RWPE2 (cell line): ENCODE data around the gene CXCL14.

Source experiments
- ATAC-seq: fragments of 200-7000 bp; cut with Tn5 transposase; 3 replicates; pipeline ENCODE4 v1.9.1; 2021; ENCODE audit warnings: low read depth
- DNase-seq: peaks from one replicate; pipeline ENCODE4 v3.0.0-alpha.2; 2020; ENCODE audit warnings: low spot score
- H3K27ac ChIP-seq: fragments of 450-650 bp; 2 replicates; pipeline ENCODE4 v1.5.1; 2017; ENCODE audit warnings: mild to moderate bottlenecking; ENCODE audit not compliant: poor library complexity, severe bottlenecking
- H3K27me3 ChIP-seq: fragments of 250-450 bp; sonication (Bioruptor Pico); 2 replicates; pipeline ENCODE4 v1.5.1; 2021; ENCODE audit warnings: mild to moderate bottlenecking, moderate library complexity; ENCODE audit not compliant: insufficient read depth, poor library complexity, severe bottlenecking
- H3K36me3 ChIP-seq: fragments of 250-450 bp; sonication (Bioruptor Pico); 2 replicates; pipeline ENCODE4 v1.5.1; 2020; ENCODE audit warnings: low read depth, mild to moderate bottlenecking, moderate library complexity
- H3K4me1 ChIP-seq: fragments of 250-450 bp; sonication (Bioruptor Pico); 2 replicates; pipeline ENCODE4 v1.5.1; 2021; ENCODE audit warnings: mild to moderate bottlenecking, moderate library complexity; ENCODE audit not compliant: insufficient read depth, poor library complexity, severe bottlenecking
- H3K4me3 ChIP-seq: fragments of 250-450 bp; sonication (Bioruptor Pico); 2 replicates; pipeline ENCODE4 v1.5.1; 2021; ENCODE audit warnings: mild to moderate bottlenecking, moderate library complexity; ENCODE audit not compliant: severe bottlenecking
- H3K9me3 ChIP-seq: fragments of 250-450 bp; sonication (Bioruptor Pico); 2 replicates; pipeline ENCODE4 v1.5.1; 2021; ENCODE audit warnings: mild to moderate bottlenecking, moderate library complexity; ENCODE audit not compliant: severe bottlenecking
- CTCF ChIP-seq: fragments of 450-650 bp; IDR thresholded peaks from one replicate; pipeline ENCODE4 v1.5.1; 2017; ENCODE audit warnings: mild to moderate bottlenecking, moderate library complexity; ENCODE audit not compliant: poor library complexity, severe bottlenecking

CXCL14 gene

GRCh38 chr5:135559354-135559753 is 19.4 kb downstream of the CXCL14 start:
- H3K4me3 ChIP-seq: no peak overlapping the region
- H3K36me3 ChIP-seq: no peaks in the 10 kb centered on the region
- H3K4me1 ChIP-seq: no peaks in the 10 kb centered on the region
- no peak overlapping the region for H3K27ac ChIP-seq
- TF ChIP-seq CTCF: no peak
- H3K27me3 ChIP-seq: no peaks in the 10 kb centered on the region
- ATAC-seq (peak; percentile 53; the same call in 2 of the 3 replicates), DNase-seq (no peak)
- H3K9me3 ChIP-seq: no peaks in the 10 kb centered on the region

- DNase-seq (no peak), ATAC-seq (no peak)
- H3K4me3 ChIP-seq: no peak overlapping the region
- H3K4me1 ChIP-seq: no peaks in the 10 kb centered on the region
- no peaks in the 10 kb centered on the region for H3K27me3 ChIP-seq
- H3K36me3 ChIP-seq: no peaks in the 10 kb centered on the region
- TF ChIP-seq CTCF: no peak
- no peak overlapping the region for H3K27ac ChIP-seq
- H3K9me3 ChIP-seq: no peaks in the 10 kb centered on the region
Measured at GRCh38 chr5:135557076-135557838, 21.5 kb downstream of the CXCL14 start.

GRCh38 chr5:135556620-135557019 is 22.2 kb downstream of the CXCL14 start:
- no peak for TF ChIP-seq CTCF
- no peak overlapping the region for H3K27ac ChIP-seq
- ATAC-seq: no peak

GRCh38 chr5:135555530-135555929 is 23.3 kb downstream of the CXCL14 start:
- Histone ChIP-seq H3K4me1 (no peaks in the 10 kb centered on the region), H3K27ac (no peak overlapping the region), H3K36me3 (no peaks in the 10 kb centered on the region), H3K27me3 (no peaks in the 10 kb centered on the region), H3K4me3 (no peak overlapping the region), H3K9me3 (no peaks in the 10 kb centered on the region)
- no peak for TF ChIP-seq CTCF
- no peak for DNase-seq
- ATAC-seq: no peak

More at GRCh38 chr5:135556620-135557019, 22.2 kb downstream of the CXCL14 start:
- Histone ChIP-seq H3K27me3 (no peaks in the 10 kb centered on the region), H3K36me3 (no peaks in the 10 kb centered on the region), H3K9me3 (no peaks in the 10 kb centered on the region), H3K4me1 (no peaks in the 10 kb centered on the region), H3K4me3 (no peak overlapping the region)
- DNase-seq: no peak
